Measurements from ENCODE around the gene HELZ.
"Not testable (repeated sequence)": the region's sequence is repeated elsewhere in the genome, so short reads cannot be mapped to it uniquely, and the experiment has no call there.

Gene HELZ

DNA sequence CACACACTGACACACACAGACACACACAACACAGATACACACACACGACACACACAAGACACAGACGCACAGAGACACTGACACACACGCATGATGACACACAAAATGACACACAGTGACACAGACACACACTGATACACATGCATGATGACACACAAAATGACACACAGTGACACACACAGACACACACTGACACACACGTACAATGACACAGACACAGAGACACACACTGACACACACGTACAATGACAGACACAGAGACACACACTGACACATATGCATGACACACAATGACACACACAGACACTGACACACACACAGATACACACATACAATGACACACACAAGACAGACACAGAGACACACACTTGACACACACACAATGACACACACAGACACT lies 190.4 kb downstream of the HELZ start:
- no peak for DNase-seq (ENCODE audit: low read depth in 1 of 2, low spot score in 1 of 2)

DNA sequence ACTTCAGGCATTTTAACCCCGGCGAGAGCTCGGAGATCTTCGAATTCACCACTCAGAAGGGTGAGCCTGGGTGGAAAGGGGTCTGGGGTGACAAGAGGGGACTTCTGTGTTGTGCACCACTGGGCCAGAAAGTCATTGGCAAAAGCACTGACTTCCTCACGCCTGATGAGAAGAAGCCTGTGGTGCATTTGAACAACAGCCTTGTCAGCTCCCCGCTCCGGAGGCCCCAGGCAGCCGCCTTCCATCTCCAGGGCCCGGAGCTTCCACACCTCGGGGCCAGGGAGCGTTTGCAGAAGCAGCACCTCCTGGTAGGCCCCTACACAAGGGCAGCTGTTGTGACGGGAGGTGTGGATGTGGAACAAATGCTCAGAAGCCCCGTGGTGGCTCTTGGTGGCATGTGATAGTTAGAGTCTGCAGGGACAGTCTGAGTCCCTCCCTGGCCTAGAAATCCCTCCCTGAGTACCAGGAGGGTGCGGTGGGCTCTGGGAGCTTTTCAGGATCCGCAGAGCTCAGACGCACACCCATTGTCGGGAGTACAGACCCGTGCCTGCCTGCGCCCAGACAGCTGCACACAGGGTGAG lies 190.9 kb downstream of the HELZ start:
- no peak for DNase-seq (ENCODE audit: low read depth in 1 of 2, low spot score in 1 of 2)

DNA sequence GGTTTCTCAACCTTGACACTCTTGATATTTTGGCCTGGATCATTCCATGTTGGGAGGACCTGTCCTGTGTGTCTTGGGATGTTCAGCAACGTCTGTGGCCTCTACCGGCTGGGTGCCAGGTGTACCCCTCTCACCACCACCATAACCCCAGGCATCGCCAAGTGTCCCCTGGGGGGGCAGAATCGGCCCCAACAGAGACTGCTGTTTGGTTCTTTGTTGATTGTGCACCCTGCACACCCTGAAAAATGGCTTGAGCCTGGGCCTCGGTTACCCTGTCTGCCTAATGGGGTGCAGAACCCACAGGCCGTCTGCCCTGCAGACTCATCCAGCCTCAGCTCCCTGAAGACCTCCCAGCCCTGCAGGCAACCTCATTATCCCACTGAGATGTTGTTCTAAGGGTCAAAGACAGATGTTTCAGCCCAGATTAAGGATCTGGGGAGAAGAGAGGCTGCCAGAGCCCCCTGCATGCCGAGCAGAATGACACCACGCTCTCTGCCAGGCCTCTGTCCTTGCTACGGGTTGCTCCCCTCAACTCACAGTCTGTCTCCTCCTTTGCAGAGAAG lies 191.5 kb downstream of the HELZ start:
- no peak for DNase-seq (ENCODE audit: low read depth in 1 of 2, low spot score in 1 of 2)

DNA sequence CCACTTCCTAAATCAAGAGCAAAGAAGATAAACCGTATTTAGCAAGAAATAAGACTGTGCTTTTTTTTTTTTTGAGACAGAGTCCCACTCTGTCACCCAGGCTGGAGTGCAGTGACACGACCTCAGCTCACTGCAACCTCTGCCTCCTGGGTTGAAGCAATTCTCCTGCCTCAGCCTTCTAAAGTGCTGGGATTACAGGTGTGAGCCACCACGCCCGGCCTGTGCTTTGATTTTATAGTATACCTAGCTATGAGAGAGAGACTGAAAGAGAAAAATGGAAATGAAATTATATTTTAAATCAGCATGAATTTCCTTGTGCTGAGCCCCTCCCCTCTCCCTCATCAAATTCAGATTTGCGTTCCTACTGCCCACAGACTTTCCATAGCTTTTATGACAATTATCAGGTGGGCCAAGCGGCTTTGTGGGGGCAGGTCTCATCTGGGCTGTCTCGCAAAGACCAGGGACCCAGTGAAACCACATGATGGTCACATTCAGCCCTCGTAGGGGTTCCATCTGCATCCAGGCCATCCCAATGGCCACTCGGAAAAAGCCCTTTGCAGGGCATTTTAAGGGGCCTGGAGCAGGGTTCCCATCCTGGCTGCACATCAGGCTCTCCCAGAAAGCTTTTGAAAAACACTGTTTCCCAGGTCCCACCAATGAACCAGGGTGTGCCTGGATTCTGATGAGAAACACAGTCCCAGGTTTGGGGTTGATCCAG lies 192.1 kb downstream of the HELZ start:
- no peak for DNase-seq (ENCODE audit: low read depth in 1 of 2, low spot score in 1 of 2)

- DNase-seq (ENCODE audit: low read depth in 1 of 2, low spot score in 1 of 2), result no peak
Observed at GRCh38 chr17:67051837-67052236, 193.2 kb downstream of the HELZ start.

DNA sequence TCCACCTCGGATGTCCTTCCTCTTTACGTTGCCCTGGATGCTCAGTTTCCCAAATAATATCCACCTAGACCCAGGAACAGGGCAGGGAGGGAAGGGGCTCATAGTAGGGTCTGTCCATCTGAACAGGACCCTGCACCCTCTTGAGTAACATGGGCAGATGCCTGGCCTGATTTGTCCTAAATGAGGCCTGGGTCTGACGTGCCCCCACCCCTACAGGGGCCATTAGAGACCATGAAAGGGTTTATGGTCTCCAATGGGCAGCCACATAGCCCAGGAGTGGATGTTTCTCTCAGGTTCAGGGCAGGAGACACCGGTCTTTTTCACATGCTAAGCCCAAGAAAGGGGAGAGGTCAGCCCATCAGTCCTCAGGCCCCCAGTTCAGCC lies 193.8 kb downstream of the HELZ start:
- no peak for DNase-seq (ENCODE audit: low read depth in 1 of 2, low spot score in 1 of 2)

DNA sequence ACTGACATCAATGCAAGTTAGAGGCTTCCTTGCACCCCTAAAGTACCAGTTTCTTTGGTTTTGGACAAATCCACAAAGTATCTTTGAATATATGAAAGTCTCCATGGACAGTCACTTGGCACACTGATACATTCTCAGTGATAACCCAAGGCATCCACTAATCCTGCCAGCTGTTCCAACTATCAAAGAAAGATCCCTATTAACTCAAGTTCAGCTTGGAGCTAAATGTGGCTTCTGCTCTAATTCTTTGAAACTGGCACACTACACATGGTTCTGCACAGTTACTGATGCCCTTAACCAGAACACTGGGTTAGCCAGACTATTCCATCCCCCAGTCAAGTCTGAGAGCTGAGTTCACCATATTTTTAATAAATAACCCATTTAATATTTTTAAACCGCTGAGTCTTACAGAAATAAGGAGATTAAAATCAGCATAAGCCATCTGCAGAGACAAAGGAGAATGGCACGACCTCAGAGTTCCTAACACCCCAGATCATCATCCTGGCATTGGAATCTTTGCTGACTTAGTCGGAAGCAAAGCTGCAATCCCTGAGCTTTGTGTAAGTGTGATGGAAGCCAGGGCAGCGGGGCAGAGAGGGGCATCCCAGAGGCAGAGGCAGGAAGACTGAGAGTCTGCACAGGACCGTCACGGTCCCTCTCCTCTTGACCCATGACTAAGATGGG lies 194.4 kb downstream of the HELZ start:
- no peak for DNase-seq (ENCODE audit: low read depth in 1 of 2, low spot score in 1 of 2)

GRCh38 chr17:67050066-67050465 lies 194.9 kb downstream of the HELZ start:
- DNase-seq (ENCODE audit: low read depth in 1 of 2, low spot score in 1 of 2), result no peak

GRCh38 chr17:67049025-67049739 lies 195.8 kb downstream of the HELZ start:
- no peak for DNase-seq (ENCODE audit: low read depth in 1 of 2, low spot score in 1 of 2)

GRCh38 chr17:67047382-67047781 lies 197.6 kb downstream of the HELZ start:
- no peak for DNase-seq (ENCODE audit: low read depth in 1 of 2, low spot score in 1 of 2)

DNA sequence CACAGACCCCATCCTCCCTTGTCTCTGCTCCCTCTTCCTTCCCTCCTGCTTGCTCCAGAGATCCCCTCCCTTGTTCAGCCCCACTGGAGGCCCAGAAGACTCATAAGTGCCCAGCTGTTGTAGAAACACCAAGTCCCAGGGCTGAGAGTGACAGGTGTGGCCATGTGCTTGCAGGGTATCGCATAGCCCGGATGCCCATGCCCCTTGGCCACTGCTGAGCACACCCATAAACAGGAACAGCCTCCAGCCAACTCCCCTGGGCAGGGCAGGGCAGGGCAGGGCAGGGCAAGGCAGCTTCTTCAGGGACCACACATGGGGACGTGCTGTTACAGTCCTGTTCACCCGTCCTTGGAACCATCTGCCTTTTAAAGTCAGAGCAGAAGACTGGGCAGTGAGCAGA lies 198.6 kb downstream of the HELZ start:
- DNase-seq (ENCODE audit: low read depth in 1 of 2, low spot score in 1 of 2), result no peak

DNA sequence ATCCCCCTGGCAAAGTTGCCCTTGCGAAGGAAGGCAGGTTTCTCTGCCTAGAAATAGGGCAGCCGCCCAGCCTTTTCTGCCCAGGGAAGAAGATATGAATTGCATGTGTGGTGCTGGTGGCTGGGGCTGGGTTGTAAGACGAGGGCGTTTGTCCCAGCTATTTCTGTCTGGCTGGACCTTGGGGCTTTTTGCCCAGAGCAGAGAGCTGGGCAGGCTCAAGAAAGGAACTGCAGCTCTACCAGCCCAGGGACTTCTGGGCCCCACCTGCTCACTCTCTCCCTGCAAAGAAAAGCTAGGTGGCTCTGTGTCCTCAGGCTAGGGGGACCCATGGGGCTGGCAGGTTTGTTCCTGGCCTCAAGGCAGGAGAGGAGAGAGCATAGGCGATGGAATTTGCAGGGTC lies 200.1 kb downstream of the HELZ start:
- no peak for DNase-seq (ENCODE audit: low read depth in 1 of 2, low spot score in 1 of 2)

DNA sequence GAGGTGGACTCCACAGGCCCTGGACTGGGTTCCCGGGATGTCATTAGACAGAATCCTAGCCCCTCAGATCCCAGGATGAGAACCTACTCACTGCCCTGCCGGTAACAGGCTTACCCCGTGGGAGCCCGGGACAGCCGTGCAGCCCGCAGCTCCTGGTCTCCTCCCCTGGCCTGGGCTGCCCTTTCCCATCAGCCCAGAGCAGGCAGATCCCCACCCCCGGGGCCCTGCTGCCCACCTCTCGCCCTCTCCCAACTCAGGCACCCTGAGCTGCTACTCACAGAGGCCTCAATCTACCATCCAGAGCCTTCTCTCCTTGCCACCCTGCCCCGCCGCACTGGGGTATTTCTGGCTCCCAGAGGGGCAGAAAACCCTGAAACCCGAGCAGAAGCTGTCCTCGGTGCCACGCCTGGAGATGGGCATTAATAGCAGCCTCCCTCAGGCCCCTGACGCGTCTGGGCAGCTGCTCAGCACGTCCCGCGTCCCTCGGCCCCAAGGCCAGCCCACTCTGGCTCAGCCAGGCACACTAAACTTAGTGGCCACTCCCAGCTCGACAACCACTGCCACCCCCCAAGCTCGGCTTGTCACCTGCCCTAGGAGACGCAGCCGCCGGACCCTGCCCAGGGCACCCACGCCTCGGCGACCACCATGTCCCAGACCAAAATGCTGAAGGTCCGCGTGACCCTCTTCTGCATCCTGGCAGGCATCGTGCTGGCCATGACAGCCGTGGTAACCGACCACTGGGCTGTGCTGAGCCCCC lies 200.8 kb downstream of the HELZ start, which contains the start of gene CACNG1:
Gene CACNG1, plus strand, starts transcription at position 539 of the 757 bp plus-strand sequence. Its CDS starts 107 bp downstream, at position 646.
- no peak for DNase-seq (ENCODE audit: low read depth in 1 of 2, low spot score in 1 of 2)

DNA sequence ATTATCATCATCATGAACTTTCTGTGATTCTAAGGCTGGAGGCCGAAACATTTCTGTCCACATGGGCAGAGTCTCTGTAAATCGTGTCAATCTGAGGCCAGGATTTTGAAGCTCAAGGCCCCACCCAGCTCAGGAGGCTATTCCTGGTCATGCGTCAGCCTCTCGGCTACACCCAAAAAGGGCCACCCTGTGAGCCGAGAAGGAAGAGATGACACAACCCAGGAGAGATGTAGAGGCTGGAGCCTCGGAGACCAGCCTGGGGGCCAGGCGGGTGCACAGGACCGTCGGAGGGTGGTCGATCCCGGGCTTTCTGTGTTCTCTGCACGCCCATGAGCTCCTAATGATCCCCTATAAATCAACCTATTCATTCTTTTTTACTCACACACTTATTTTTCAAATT lies 201.7 kb downstream of the HELZ start:
- no peak for DNase-seq (ENCODE audit: low read depth in 1 of 2, low spot score in 1 of 2)

DNA sequence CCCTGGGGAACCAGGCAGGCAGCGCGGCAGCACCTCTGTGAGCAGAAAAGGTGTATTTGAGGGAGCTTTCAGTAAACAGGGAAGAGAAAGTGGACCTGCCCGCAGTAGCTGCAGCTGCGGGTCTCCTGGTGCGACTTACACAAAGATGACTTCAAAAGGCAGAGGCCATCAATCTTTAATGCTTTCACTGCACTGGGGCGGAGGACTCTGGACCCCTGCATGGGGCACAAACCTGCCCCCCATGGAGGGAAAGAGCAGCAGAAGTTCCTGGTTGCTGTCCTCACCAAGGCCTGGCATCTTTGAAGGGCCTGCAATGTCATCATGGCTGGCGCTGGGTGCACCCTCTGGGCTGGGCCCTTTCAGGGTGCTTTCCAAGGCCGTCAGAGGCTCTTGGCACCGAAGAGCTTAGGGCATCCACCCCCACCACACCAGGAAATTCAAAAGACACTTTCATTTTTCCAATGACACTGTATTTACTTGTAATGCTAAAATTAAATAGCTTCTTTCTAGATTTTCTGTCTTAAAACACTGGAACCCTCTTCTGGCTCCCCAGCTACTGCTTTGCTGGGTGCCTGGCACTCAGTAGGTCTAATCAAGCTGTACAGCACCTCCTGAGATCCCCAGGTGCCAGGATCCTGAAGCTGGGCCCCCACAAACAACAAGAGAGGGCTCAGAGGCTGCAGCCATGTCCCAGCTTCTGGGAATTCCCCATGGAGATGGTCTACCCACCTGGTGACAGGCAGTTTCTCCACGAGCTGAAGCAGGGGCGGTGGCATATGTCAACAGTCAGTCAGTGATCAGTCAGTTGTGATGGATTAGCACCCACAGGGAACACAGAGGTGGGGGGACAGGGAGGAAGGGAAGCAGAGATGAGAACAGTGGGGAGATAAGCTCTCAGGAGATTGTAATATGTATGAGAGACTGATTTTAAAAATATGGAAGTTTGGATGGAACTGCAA lies 202.8 kb downstream of the HELZ start:
- no peak for DNase-seq (ENCODE audit: low read depth in 1 of 2, low spot score in 1 of 2)

DNA sequence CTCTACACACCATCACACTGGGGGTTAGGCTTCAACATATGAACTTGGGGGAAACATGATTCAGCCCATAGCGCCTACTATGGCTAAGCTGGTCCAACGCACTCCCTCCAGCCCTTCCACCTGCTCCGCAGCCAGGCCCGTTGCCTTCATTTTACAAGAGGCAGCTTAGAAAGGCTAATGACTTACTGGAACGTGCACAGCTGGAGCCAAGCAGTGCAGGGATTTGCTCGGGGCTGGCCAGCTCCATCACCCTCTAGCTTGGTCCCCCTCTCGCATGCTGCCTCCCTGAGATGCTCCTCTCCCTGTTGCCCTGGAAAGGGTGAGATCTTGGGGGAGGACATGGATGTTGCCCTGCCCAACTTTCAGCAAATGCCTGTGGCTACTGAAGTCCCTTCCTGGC lies 203.5 kb downstream of the HELZ start:
- no peak for DNase-seq (ENCODE audit: low read depth in 1 of 2, low spot score in 1 of 2)

GRCh38 chr17:67041119-67041518 lies 203.9 kb downstream of the HELZ start:
- DNase-seq (ENCODE audit: low read depth in 1 of 2, low spot score in 1 of 2), result not testable (repeated sequence)

DNA sequence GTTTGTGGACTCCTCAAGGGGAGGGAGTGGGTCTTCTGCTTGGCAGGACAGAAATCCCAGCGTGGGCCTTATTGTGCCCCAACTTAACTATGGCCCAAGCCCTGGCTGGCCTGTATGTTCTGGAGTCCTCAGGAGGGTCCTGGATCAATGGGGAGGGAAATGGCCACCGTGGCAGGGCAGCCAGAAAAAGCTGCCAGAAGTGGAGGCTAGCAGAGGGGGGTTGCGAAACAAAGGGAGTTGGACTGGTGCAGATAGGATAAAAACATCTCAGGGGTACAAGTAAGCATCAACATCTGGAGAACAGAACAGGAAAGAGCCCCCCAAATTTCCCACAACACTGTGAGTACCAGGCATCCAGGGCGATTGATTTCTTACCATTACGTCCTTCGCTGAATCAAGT lies 204.3 kb downstream of the HELZ start:
- DNase-seq (ENCODE audit: low read depth in 1 of 2, low spot score in 1 of 2), result no peak

GRCh38 chr17:67038861-67039365 lies 206.1 kb downstream of the HELZ start:
- DNase-seq (ENCODE audit: low read depth in 1 of 2, low spot score in 1 of 2), result no peak

Data from stimulated activated CD4-positive, alpha-beta T cell treated with anti-CD3 and anti-CD28 coated beads, Interleukin-15, amount 100 ng/mL, for 1 hour (primary cell).